Measurements from ENCODE around the gene EPHA1.

Gene EPHA1

DNA sequence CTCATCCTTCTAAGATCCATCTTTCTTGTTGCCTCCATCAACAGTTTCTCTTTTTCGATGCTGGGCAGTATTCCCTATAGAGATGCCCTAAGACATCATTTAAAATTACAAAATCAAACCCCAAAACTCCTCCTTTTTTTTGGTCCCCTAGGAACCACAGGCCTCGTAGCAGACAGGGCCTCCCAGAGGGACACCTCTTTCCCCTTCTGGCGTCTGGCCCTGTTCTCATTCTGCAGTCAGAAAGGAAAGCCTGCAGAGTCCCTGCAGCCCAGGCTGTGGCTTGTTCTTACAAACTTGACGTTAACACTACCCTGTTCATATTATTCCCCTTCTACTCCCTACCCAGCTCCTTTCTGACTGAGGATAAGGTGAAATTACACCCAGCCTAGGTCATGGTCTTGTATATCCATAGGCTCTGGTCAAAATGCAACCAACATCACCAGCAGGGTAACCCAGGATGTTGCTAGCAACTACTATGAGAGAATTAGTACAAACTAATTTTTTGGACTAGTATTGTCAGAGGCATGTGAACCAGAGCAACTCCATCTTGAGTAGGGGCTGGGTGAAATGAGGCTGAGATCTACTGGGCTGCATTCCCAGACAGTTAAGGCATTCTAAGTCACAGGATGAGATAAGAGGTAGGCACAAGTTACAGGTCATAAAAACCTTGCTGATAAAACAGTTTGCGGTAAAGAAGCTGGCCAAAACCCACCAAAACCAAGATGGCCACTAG, 3.5 kb upstream of the EPHA1 start:
- TF ChIP-seq, protein P1, sequence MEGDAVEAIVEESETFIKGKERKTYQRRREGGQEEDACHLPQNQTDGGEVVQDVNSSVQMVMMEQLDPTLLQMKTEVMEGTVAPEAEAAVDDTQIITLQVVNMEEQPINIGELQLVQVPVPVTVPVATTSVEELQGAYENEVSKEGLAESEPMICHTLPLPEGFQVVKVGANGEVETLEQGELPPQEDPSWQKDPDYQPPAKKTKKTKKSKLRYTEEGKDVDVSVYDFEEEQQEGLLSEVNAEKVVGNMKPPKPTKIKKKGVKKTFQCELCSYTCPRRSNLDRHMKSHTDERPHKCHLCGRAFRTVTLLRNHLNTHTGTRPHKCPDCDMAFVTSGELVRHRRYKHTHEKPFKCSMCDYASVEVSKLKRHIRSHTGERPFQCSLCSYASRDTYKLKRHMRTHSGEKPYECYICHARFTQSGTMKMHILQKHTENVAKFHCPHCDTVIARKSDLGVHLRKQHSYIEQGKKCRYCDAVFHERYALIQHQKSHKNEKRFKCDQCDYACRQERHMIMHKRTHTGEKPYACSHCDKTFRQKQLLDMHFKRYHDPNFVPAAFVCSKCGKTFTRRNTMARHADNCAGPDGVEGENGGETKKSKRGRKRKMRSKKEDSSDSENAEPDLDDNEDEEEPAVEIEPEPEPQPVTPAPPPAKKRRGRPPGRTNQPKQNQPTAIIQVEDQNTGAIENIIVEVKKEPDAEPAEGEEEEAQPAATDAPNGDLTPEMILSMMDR (IDR thresholded peaks at IDR 0.05; ENCODE audit: insufficient read depth, low read length, poor library complexity, severe bottlenecking), result no peak
- no peak for TF ChIP-seq EZH2phosphoT487 (conservative IDR thresholded peaks at IDR 0.05; ENCODE audit: low read length)
- Histone ChIP-seq H4K20me1 (ENCODE audit: low read depth, low read length) (no peaks in the 10 kb centered on the region), H3K9ac (ENCODE audit: low read length) (no peak overlapping the region), H3K4me3 (ENCODE audit: insufficient read depth, low read length, poor library complexity, severe bottlenecking) (no peak overlapping the region), H3K79me2 (ENCODE audit: insufficient read depth, low read length) (no peaks in the 10 kb centered on the region), H3F3A (ENCODE audit: insufficient read depth) (no peaks in the 10 kb centered on the region), H3K4me2 (ENCODE audit: low read depth, low read length, poor library complexity, severe bottlenecking) (no peak overlapping the region), H3K9me2 (replicated peaks; ENCODE audit: insufficient read depth, low read length) (no peaks in the 10 kb centered on the region), H3K27ac (ENCODE audit: low read depth, low read length) (no peak overlapping the region), H2AFZ (ENCODE audit: low read depth, low read length, severe bottlenecking) (no peak overlapping the region), H3K9me3 (ENCODE audit: insufficient read depth, low read length) (no peaks in the 10 kb centered on the region), H3K36me3 (ENCODE audit: low read length) (no peaks in the 10 kb centered on the region), H3K27me3 (ENCODE audit: low read length) (no peaks in the 10 kb centered on the region)

DNA sequence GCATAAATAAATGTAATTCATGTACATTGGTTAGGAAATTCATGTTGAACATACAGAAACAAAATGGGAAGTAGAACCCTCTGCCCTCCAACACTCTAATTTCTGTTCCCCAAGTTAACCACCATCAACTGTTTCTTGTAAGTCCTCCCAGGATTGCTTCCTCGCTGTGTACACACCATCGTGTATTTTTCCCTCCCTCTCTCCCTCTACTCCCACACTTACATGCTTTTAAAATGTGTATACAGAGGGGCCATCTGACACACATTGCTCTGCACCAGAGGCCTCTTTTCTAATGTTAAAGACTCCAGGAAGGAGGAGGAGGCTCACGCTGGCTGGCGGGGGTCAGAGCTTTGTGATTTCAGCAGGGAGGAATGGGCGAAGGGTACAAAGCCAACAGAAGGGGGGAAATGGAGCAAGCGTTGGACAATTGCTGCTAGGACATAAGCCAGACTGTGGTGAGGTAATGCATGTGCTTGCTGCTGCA, 1.9 kb upstream of the EPHA1 start:
- H3K9ac ChIP-seq (ENCODE audit: low read length), result no peak overlapping the region
- no peak overlapping the region for H3K4me2 ChIP-seq (ENCODE audit: low read depth, low read length, poor library complexity, severe bottlenecking)
- TF ChIP-seq, protein P1 (IDR thresholded peaks at IDR 0.05; ENCODE audit: insufficient read depth, low read length, poor library complexity, severe bottlenecking), result no peak
- no peak for TF ChIP-seq EZH2phosphoT487 (conservative IDR thresholded peaks at IDR 0.05; ENCODE audit: low read length)

DNA sequence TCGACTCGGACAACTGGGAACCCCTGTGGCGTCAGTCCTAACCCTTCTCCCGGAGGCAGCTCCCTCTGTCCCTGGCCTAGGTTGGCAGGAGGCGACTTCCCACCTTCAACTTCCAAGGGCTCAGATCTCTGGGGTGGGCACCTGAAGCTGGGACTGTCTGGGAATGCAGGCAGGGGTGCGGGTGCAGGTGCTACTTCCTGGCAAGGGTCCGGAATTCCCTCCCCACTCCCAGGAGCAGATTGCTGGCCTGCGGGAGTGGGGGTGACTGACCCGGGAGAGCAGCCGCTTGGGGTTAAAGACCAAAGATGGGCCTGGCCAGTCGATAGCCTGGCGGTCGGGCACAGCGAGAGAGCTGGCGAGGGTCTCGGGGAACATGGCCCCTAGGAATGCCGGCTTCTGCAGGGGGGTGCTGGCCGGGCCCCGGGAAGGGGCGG, 387 bp downstream of the EPHA1 start:
- H3K4me2 ChIP-seq (ENCODE audit: low read depth, low read length, poor library complexity, severe bottlenecking), result no peak overlapping the region

More for the DNA sequence above, 1.9 kb upstream of the EPHA1 start:
- Histone ChIP-seq H3K27ac (ENCODE audit: low read depth, low read length) (no peak overlapping the region), H3K36me3 (ENCODE audit: low read length) (no peaks in the 10 kb centered on the region), H3K4me3 (ENCODE audit: insufficient read depth, low read length, poor library complexity, severe bottlenecking) (no peak overlapping the region), H4K20me1 (ENCODE audit: low read depth, low read length) (no peaks in the 10 kb centered on the region), H2AFZ (ENCODE audit: low read depth, low read length, severe bottlenecking) (no peak overlapping the region), H3K9me2 (replicated peaks; ENCODE audit: insufficient read depth, low read length) (no peaks in the 10 kb centered on the region), H3K27me3 (ENCODE audit: low read length) (no peaks in the 10 kb centered on the region), H3F3A (ENCODE audit: insufficient read depth) (no peaks in the 10 kb centered on the region), H3K79me2 (ENCODE audit: insufficient read depth, low read length) (no peaks in the 10 kb centered on the region), H3K9me3 (ENCODE audit: insufficient read depth, low read length) (no peaks in the 10 kb centered on the region)

More for the DNA sequence above, 387 bp downstream of the EPHA1 start:
- no peak overlapping the region for H2AFZ ChIP-seq (ENCODE audit: low read depth, low read length, severe bottlenecking)
- H3K36me3 ChIP-seq (ENCODE audit: low read length), result no peaks in the 10 kb centered on the region
- no peak overlapping the region for H3K27ac ChIP-seq (ENCODE audit: low read depth, low read length)
- no peak overlapping the region for H3K4me3 ChIP-seq (ENCODE audit: insufficient read depth, low read length, poor library complexity, severe bottlenecking)
- H3K79me2 ChIP-seq (ENCODE audit: insufficient read depth, low read length), result no peaks in the 10 kb centered on the region
- H3K9ac ChIP-seq (ENCODE audit: low read length), result no peak overlapping the region
- TF ChIP-seq, protein P1 (IDR thresholded peaks at IDR 0.05; ENCODE audit: insufficient read depth, low read length, poor library complexity, severe bottlenecking), result no peak
- TF ChIP-seq EZH2phosphoT487 (conservative IDR thresholded peaks at IDR 0.05; ENCODE audit: low read length), result no peak
- H3K27me3 ChIP-seq (ENCODE audit: low read length), result no peaks in the 10 kb centered on the region
- H3F3A ChIP-seq (ENCODE audit: insufficient read depth), result no peaks in the 10 kb centered on the region
- no peaks in the 10 kb centered on the region for H4K20me1 ChIP-seq (ENCODE audit: low read depth, low read length)
- no peaks in the 10 kb centered on the region for H3K9me2 ChIP-seq (replicated peaks; ENCODE audit: insufficient read depth, low read length)
- no peaks in the 10 kb centered on the region for H3K9me3 ChIP-seq (ENCODE audit: insufficient read depth, low read length)
